ENCODE measurements around the gene ADAMTS12.

DNA sequence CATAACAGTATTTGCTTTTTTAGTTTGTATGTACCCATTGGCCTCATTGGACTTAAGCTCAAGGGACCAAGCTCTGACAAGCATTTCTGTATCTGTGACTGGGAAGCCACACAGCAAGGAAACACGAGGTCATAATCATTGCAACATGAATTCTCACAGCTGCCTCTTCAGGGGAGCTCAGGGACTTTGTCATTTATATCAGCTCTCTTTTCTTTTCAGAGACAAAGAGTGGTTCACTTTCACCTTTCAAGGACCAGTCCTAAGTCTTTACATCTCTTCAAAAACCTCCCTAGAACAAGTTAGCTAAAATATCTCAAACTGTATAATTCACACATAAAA is 58.6 kb downstream of the ADAMTS12 start:
- TF ChIP-seq ZNF8 (CRISPR knock-in tag; IDR thresholded peaks at IDR 0.05) (no peak), RARB (CRISPR knock-in tag; IDR thresholded peaks at IDR 0.05) (no peak), TCF4 (CRISPR knock-in tag; IDR thresholded peaks at IDR 0.05; ENCODE audit: borderline replicate concordance) (no peak), ZNF70 (CRISPR knock-in tag; IDR thresholded peaks at IDR 0.05) (no peak), SNAI2 (CRISPR knock-in tag; IDR thresholded peaks at IDR 0.05) (no peak)
- TF ChIP-seq, protein P1, sequence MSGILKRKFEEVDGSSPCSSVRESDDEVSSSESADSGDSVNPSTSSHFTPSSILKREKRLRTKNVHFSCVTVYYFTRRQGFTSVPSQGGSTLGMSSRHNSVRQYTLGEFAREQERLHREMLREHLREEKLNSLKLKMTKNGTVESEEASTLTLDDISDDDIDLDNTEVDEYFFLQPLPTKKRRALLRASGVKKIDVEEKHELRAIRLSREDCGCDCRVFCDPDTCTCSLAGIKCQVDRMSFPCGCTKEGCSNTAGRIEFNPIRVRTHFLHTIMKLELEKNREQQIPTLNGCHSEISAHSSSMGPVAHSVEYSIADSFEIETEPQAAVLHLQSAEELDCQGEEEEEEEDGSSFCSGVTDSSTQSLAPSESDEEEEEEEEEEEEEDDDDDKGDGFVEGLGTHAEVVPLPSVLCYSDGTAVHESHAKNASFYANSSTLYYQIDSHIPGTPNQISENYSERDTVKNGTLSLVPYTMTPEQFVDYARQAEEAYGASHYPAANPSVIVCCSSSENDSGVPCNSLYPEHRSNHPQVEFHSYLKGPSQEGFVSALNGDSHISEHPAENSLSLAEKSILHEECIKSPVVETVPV (CRISPR knock-in tag; IDR thresholded peaks at IDR 0.05) = no peak
- TF ChIP-seq, protein P2, sequence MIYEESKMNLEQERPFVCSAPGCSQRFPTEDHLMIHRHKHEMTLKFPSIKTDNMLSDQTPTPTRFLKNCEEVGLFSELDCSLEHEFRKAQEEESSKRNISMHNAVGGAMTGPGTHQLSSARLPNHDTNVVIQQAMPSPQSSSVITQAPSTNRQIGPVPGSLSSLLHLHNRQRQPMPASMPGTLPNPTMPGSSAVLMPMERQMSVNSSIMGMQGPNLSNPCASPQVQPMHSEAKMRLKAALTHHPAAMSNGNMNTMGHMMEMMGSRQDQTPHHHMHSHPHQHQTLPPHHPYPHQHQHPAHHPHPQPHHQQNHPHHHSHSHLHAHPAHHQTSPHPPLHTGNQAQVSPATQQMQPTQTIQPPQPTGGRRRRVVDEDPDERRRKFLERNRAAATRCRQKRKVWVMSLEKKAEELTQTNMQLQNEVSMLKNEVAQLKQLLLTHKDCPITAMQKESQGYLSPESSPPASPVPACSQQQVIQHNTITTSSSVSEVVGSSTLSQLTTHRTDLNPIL (CRISPR knock-in tag; IDR thresholded peaks at IDR 0.05; ENCODE audit: low read depth) = no peak
- TF ChIP-seq, protein P3, sequence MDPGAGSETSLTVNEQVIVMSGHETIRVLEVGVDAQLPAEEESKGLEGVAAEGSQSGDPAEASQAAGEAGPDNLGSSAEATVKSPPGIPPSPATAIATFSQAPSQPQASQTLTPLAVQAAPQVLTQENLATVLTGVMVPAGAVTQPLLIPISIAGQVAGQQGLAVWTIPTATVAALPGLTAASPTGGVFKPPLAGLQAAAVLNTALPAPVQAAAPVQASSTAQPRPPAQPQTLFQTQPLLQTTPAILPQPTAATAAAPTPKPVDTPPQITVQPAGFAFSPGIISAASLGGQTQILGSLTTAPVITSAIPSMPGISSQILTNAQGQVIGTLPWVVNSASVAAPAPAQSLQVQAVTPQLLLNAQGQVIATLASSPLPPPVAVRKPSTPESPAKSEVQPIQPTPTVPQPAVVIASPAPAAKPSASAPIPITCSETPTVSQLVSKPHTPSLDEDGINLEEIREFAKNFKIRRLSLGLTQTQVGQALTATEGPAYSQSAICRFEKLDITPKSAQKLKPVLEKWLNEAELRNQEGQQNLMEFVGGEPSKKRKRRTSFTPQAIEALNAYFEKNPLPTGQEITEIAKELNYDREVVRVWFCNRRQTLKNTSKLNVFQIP (CRISPR knock-in tag; IDR thresholded peaks at IDR 0.05; ENCODE audit: borderline replicate concordance, low read depth) = no peak
- TF ChIP-seq, protein P4, sequence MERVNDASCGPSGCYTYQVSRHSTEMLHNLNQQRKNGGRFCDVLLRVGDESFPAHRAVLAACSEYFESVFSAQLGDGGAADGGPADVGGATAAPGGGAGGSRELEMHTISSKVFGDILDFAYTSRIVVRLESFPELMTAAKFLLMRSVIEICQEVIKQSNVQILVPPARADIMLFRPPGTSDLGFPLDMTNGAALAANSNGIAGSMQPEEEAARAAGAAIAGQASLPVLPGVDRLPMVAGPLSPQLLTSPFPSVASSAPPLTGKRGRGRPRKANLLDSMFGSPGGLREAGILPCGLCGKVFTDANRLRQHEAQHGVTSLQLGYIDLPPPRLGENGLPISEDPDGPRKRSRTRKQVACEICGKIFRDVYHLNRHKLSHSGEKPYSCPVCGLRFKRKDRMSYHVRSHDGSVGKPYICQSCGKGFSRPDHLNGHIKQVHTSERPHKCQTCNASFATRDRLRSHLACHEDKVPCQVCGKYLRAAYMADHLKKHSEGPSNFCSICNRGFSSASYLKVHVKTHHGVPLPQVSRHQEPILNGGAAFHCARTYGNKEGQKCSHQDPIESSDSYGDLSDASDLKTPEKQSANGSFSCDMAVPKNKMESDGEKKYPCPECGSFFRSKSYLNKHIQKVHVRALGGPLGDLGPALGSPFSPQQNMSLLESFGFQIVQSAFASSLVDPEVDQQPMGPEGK (CRISPR knock-in tag; IDR thresholded peaks at IDR 0.05; ENCODE audit: borderline replicate concordance) = no peak

All from SK-N-SH treated with all-trans-retinoic acid at 6 μM for 48 hours (cell line).